HPDE6-E6E7 (cell line): ENCODE data around the gene DVL1.

Experiments used
- DNase-seq: peaks from one replicate; pipeline ENCODE4 v3.0.0; 2011; ENCODE audit warnings: missing footprints; ENCODE audit errors: extremely low spot score

The DVL1 gene

GRCh38 chr1:1312450-1313314 lies 36.5 kb downstream of the DVL1 start:
- DNase-seq: no peak

GRCh38 chr1:1311107-1312104 lies 37.8 kb downstream of the DVL1 start:
- no peak for DNase-seq

- DNase-seq: no peak
Observed at GRCh38 chr1:1310476-1311053, 38.7 kb downstream of the DVL1 start.

- no peak for DNase-seq
Observed at GRCh38 chr1:1310109-1310385, 39.2 kb downstream of the DVL1 start.

- DNase-seq: no peak
Observed at GRCh38 chr1:1309251-1310108, 39.7 kb downstream of the DVL1 start.

GRCh38 chr1:1308756-1309250 lies 40.4 kb downstream of the DVL1 start:
- DNase-seq: no peak

- peak; percentile 83 for DNase-seq
Observed at GRCh38 chr1:1307923-1308755, 41.1 kb downstream of the DVL1 start, which contains the start of the genes ACAP3 and PUSL1. Gene ACAP3, minus strand, starts transcription at chr1:1307930. Its CDS starts 115 bp downstream, at chr1:1307815. Gene PUSL1, plus strand, starts transcription at chr1:1308597. Its CDS starts 47 bp downstream, at chr1:1308644.

GRCh38 chr1:1307261-1307922 lies 41.8 kb downstream of the DVL1 start:
- no peak for DNase-seq

GRCh38 chr1:1306661-1307260 lies 42.5 kb downstream of the DVL1 start:
- no peak for DNase-seq

- no peak for DNase-seq
Observed at GRCh38 chr1:1306070-1306660, 43.1 kb downstream of the DVL1 start.

- DNase-seq: peak; percentile 78
Observed at GRCh38 chr1:1305300-1306069, 43.7 kb downstream of the DVL1 start.

GRCh38 chr1:1304331-1305299 lies 44.6 kb downstream of the DVL1 start:
- peak; percentile 73 for DNase-seq

GRCh38 chr1:1303736-1304135 lies 45.5 kb downstream of the DVL1 start:
- no peak for DNase-seq

GRCh38 chr1:1302951-1303509 lies 46.2 kb downstream of the DVL1 start:
- no peak for DNase-seq

- DNase-seq: no peak
Observed at GRCh38 chr1:1302006-1302430, 47.2 kb downstream of the DVL1 start.

- no peak for DNase-seq
Observed at GRCh38 chr1:1300352-1300739, 48.9 kb downstream of the DVL1 start.
